Thyroid gland (tissue), 4 donors: Measurements from ENCODE around the gene NDUFV2. TPM values are rescaled to one million over a fixed set of nuclear protein-coding genes. Genes with fewer than 3 reads are reported as not detected.

Source experiments
- DNase-seq, 2 donors: peaks; one replicate each; pipeline ENCODE4 v3.0.0-alpha.2; 2019
- H3K27ac ChIP-seq, 3 donors: fragments of 200-600 bp; sonication (generic); 1 replicate in 2 of 3; 2 replicates in 1 of 3; pipeline ENCODE4 v1.5.1; 2016 to 2019; ENCODE audit warnings: mild to moderate bottlenecking in 1 of 3, moderate library complexity in 1 of 3
- H3K27me3 ChIP-seq: fragments of 200-600 bp; sonication (generic); one replicate; pipeline ENCODE4 v1.5.1; 2019
- H3K36me3 ChIP-seq, 2 donors: fragments of 200-600 bp; sonication (generic); one replicate each; pipeline ENCODE4 v1.5.1; 2016 to 2019
- H3K4me1 ChIP-seq, 2 donors: fragments of 200-600 bp; sonication (generic); one replicate each; pipeline ENCODE4 v1.5.1; 2017 to 2019
- H3K4me3 ChIP-seq, 3 donors: fragments of 200-600 bp; sonication (generic); replicated peaks in 1 of 3; 1 replicate in 2 of 3; 2 replicates in 1 of 3; pipeline ENCODE4 v1.5.1; 2016; ENCODE audit warnings: mild to moderate bottlenecking in 1 of 3
- H3K9me3 ChIP-seq: fragments of 200-600 bp; sonication (generic); one replicate; pipeline ENCODE4 v1.5.1; 2017
- POLR2A ChIP-seq, 2 donors: fragments of 450-650 bp; IDR thresholded peaks; one replicate each; pipeline ENCODE4 v1.6.1; 2017; ENCODE audit warnings: antibody characterized with exemption in 2 of 2, mild to moderate bottlenecking in 2 of 2, moderate library complexity in 1 of 2
- WGBS, 2 donors: methylation state at CpG; one replicate each; pipeline ENCODE4 v1.1.5; 2017; 5-methylcytosine and 5-hydroxymethylcytosine counted together
- intact Hi-C: fragments of 100-400 bp; cut with DNase I; formaldehyde crosslinking; loops from one replicate; pipeline ENCODE4 v1.15.1; 2023
- total RNA-seq, 4 donors: library from RNA; depleted of rRNA; stranded (reverse); fragments of >200 nt; gene quantifications; one replicate each; pipeline ENCODE4 v1.2.3, GENCODE V29; 2016
- TF ChIP-seq, protein P1 (sequence below), 6 experiments: fragments of 200-600 bp in 3 of 6; fragments of 450-650 bp in 3 of 6; sonication (generic) in 3 of 6; IDR thresholded peaks; one replicate each; pipeline ENCODE4 v1.5.1; 2016 to 2019; ENCODE audit warnings: antibody characterized with exemption in 6 of 6, mild to moderate bottlenecking in 2 of 6, inconsistent platforms in 1 of 6, moderate library complexity in 1 of 6

The NDUFV2 gene
- total RNA-seq, 4 donors from 2014 or later = 103 to 114 (median 108) TPM

GRCh38 chr18:9081940-9082339 lies 20.6 kb upstream of the NDUFV2 start:
- peaks cover 8 to 14% of the 10 kb centered on the region in 2 donors for H3K4me1 ChIP-seq
- WGBS, 2 donors = 85 to 97% methylated on average over 4 of the region's 4 CpGs
- DNase-seq = no peak
- intact Hi-C loops = no loop called here
- H3K36me3 ChIP-seq = no peaks in the 10 kb centered on the region
- no peaks in the 10 kb centered on the region for H3K9me3 ChIP-seq
- no peak overlapping the region for H3K27ac ChIP-seq
- no peak overlapping the region for H3K4me3 ChIP-seq
- TF ChIP-seq, protein P1, sequence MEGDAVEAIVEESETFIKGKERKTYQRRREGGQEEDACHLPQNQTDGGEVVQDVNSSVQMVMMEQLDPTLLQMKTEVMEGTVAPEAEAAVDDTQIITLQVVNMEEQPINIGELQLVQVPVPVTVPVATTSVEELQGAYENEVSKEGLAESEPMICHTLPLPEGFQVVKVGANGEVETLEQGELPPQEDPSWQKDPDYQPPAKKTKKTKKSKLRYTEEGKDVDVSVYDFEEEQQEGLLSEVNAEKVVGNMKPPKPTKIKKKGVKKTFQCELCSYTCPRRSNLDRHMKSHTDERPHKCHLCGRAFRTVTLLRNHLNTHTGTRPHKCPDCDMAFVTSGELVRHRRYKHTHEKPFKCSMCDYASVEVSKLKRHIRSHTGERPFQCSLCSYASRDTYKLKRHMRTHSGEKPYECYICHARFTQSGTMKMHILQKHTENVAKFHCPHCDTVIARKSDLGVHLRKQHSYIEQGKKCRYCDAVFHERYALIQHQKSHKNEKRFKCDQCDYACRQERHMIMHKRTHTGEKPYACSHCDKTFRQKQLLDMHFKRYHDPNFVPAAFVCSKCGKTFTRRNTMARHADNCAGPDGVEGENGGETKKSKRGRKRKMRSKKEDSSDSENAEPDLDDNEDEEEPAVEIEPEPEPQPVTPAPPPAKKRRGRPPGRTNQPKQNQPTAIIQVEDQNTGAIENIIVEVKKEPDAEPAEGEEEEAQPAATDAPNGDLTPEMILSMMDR (IDR thresholded peaks at IDR 0.05) = no peak
- TF ChIP-seq POLR2A (IDR thresholded peaks at IDR 0.05) = no peak
- no peaks in the 10 kb centered on the region for H3K27me3 ChIP-seq

DNA sequence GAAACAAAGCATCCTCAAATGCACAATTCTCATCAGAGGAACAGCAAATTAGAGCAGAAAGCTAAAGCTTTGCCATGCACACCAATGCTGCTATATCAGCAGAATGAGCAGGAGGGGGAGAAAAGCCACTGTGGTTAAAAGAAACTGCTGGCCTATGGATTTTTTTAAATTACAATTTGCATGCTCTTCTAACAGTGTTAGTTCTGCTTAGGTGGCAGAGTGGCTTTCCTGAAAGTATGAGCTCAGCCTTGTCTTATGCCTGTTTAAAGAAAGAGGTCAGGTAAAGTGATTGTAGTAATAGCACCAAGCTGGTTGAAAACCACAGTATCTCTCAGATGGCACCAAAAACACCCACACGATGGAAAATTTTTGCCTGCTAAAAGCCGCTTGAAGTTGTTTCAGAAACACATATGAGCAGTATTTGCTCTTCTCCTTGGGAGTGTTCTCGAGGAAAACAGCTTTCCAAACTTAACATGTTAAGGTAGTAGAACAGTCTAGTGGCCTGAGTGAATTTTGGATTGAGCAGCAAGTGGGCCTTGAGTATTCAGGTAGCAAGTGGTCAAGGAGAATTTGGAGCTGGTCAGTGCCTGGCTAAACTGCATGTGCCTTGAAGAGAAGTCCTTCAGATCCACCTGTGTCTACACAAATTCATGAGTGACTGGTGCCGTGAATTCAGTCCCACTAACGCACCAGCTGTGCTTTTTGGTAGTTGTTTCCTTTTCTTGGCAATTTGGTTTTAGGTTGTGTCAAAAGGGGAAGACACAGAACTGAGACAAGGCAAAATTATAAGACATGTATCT lies 19.6 kb upstream of the NDUFV2 start:
- no peaks in the 10 kb centered on the region for H3K36me3 ChIP-seq
- H3K4me3 ChIP-seq = no peak overlapping the region
- peaks cover 8 to 14% of the 10 kb centered on the region in 2 donors for H3K4me1 ChIP-seq
- TF ChIP-seq, protein P1 (IDR thresholded peaks at IDR 0.05) = no peak
- TF ChIP-seq POLR2A (IDR thresholded peaks at IDR 0.05) = no peak
- H3K27me3 ChIP-seq = no peaks in the 10 kb centered on the region
- WGBS, 2 donors = 28 to 47% methylated on average over 5 of the region's 5 CpGs
- peak overlapping the region; percentile 19 to 66 (median 40) for H3K27ac ChIP-seq
- DNase-seq = peak; percentile 59 to 65
- no peaks in the 10 kb centered on the region for H3K9me3 ChIP-seq
- intact Hi-C loops = no loop called here

DNA sequence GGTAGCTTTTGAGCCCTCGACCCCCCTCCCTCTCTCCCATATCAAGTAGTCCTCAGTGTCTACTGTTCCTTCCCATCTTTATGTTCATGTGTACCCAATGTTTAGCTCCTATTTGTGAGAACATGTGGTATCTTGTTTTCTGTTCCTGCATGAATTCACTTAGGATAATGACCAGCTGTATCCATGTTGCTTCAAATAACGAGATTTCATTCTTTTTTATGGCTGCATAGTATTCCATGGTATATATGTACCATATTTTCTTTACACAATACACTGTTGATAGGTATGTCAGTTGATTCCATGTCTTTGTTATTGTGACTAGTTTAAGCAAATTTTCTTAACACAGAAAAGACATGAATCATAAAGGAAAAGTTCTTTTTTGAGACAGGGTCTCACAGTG lies 16.5 kb upstream of the NDUFV2 start:
- TF ChIP-seq, protein P1 (IDR thresholded peaks at IDR 0.05) = no peak
- no peak for TF ChIP-seq POLR2A (IDR thresholded peaks at IDR 0.05)
- WGBS, 2 donors = 45 to 94% methylated on average over 2 of the region's 2 CpGs
- H3K36me3 ChIP-seq = no peaks in the 10 kb centered on the region
- no peaks in the 10 kb centered on the region for H3K27me3 ChIP-seq
- H3K4me1 ChIP-seq = peaks cover 8 to 14% of the 10 kb centered on the region in 2 donors
- H3K27ac ChIP-seq = no peak overlapping the region
- no peaks in the 10 kb centered on the region for H3K9me3 ChIP-seq
- intact Hi-C loops = no loop called here
- no peak overlapping the region for H3K4me3 ChIP-seq
- no peak for DNase-seq

DNA sequence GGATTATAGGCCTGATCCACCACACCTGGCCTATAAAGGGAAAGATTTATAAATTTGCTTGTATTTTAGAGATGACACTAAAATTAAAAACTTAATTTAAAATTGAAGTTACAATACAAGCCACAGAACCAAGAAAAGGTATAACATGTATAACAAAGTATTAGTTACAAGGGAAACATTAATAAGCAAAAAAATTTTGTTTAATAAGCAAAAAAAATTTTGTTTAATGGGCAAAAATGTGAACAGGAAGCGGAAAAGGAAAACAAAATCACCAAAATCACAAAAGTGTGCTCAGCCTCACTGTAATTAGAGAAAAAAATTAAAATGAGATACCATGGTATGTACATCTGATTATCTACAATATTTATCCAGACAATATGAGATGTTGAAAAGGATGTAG lies 15.9 kb upstream of the NDUFV2 start:
- Histone ChIP-seq H3K36me3 (no peaks in the 10 kb centered on the region), H3K9me3 (no peaks in the 10 kb centered on the region), H3K4me3 (no peak overlapping the region), H3K4me1 (peaks cover 8 to 14% of the 10 kb centered on the region in 2 donors), H3K27ac (no peak overlapping the region), H3K27me3 (no peaks in the 10 kb centered on the region)
- 88 to 91% methylated on average over 1 of the region's 1 CpG for WGBS, 2 donors
- TF ChIP-seq, protein P1 (IDR thresholded peaks at IDR 0.05) = no peak
- TF ChIP-seq POLR2A (IDR thresholded peaks at IDR 0.05) = no peak
- intact Hi-C loops = no loop called here
- DNase-seq = no peak

DNA sequence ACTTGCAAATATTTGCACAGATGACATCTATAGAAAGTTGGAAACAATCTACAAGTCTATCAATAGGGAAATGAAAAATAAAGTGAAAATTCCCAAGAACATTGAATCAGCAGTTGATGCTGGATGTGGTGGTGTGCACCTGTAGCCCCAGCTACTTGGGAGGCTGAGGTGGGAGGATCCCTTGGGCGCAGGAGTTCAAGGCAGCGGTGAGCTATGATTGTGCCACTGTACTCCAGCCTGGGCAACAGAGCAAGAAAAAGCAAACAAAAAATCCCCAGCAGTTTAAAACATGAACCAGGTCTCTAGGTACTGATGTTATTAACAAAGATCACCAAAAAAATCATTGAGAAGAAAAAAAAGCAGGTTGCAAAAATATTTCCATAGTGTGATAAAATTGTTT lies 15.4 kb upstream of the NDUFV2 start:
- no peaks in the 10 kb centered on the region for H3K9me3 ChIP-seq

More for the DNA sequence above, 15.4 kb upstream of the NDUFV2 start:
- intact Hi-C loops = no loop called here
- H3K4me3 ChIP-seq = no peak overlapping the region
- no peak for DNase-seq
- 97 to 98% methylated on average over 2 of the region's 2 CpGs for WGBS, 2 donors
- H3K4me1 ChIP-seq = peaks cover 8 to 14% of the 10 kb centered on the region in 2 donors
- TF ChIP-seq, protein P1 (IDR thresholded peaks at IDR 0.05) = no peak
- no peaks in the 10 kb centered on the region for H3K36me3 ChIP-seq
- H3K27ac ChIP-seq = no peak overlapping the region
- no peaks in the 10 kb centered on the region for H3K27me3 ChIP-seq
